Uterus (tissue), 2 donors: ENCODE measurements around the gene ANKRD29.

Source experiments
- CTCF ChIP-seq, 4 experiments: fragments of 200-600 bp in 2 of 4; fragments of 450-650 bp in 2 of 4; sonication (generic) in 2 of 4; IDR thresholded peaks; one replicate each; pipeline ENCODE4 v1.5.1; 2016 to 2019; ENCODE audit warnings: antibody characterized with exemption in 4 of 4, mild to moderate bottlenecking in 2 of 4, moderate library complexity in 1 of 4
- POLR2A ChIP-seq, 2 donors: fragments of 450-650 bp; IDR thresholded peaks; one replicate each; pipeline ENCODE4 v1.6.1; 2016; ENCODE audit warnings: antibody characterized with exemption in 2 of 2, mild to moderate bottlenecking in 1 of 2, moderate library complexity in 1 of 2

GRCh38 chr18:23688528-23688927, 25.8 kb upstream of the ANKRD29 start:
- TF ChIP-seq CTCF (IDR thresholded peaks at IDR 0.05) (no peak), POLR2A (IDR thresholded peaks at IDR 0.05) (no peak)
